ENCODE data around the gene MS4A4A.

The MS4A4A gene

GRCh38 chr11:60348116-60348515, 67.7 kb downstream of the MS4A4A start:
- no peak for DNase-seq (ENCODE audit: low spot score)

- no peak for DNase-seq (ENCODE audit: low spot score)
Observed at GRCh38 chr11:60349990-60350389, 69.5 kb downstream of the MS4A4A start.

GRCh38 chr11:60357771-60358170, 77.3 kb downstream of the MS4A4A start:
- no peak for DNase-seq (ENCODE audit: low spot score)

All from HuH-7 (cell line).